HepG2 (cell line): ENCODE results near the gene STMN3. TPM values are rescaled to one million over a fixed set of nuclear protein-coding genes. Genes with fewer than 3 reads are reported as not detected.
A peak's percentile ranks its signal among the peaks of the same experiment; 100 is the strongest.

ENCODE experiments used
- CENPT ChIP-seq: sonication (generic); formaldehyde crosslinking; IDR thresholded peaks from 2 replicates; pipeline ENCODE4 v1.8.0; 2022; ENCODE audit warnings: low read depth, mild to moderate bottlenecking, moderate library complexity, missing genetic modification reagents
- ELF4 ChIP-seq: sonication (generic); formaldehyde crosslinking; IDR thresholded peaks from 2 replicates; pipeline ENCODE4 v1.5.0; 2020; ENCODE audit warnings: missing genetic modification reagents, mild to moderate bottlenecking, moderate library complexity, borderline replicate concordance
- GTF2F1 ChIP-seq: fragments of 150-350 bp; IDR thresholded peaks from 2 replicates; pipeline ENCODE4 v1.6.1; 2014; ENCODE audit warnings: low read length
- NONO ChIP-seq, 2 experiments: fragments of 450-650 bp in 1 of 2; sonication (generic) in 1 of 2; formaldehyde crosslinking in 1 of 2; IDR thresholded peaks in 1 of 2; conservative IDR thresholded peaks in 1 of 2; 2 replicates each; pipeline versions ENCODE4 v1.6.1 to v1.8.0; 2017 to 2022; ENCODE audit warnings: mild to moderate bottlenecking in 1 of 2, missing genetic modification reagents in 1 of 2, moderate library complexity in 1 of 2
- PHF8 ChIP-seq: sonication (generic); formaldehyde crosslinking; IDR thresholded peaks from 2 replicates; pipeline ENCODE4 v1.5.0; 2020; ENCODE audit warnings: missing genetic modification reagents
- RFXAP ChIP-seq: sonication (generic); formaldehyde crosslinking; IDR thresholded peaks from 2 replicates; pipeline ENCODE4 v1.4.0; 2020; ENCODE audit warnings: missing genetic modification reagents, borderline replicate concordance
- SYNCRIP ChIP-seq: fragments of 200-400 bp; formaldehyde crosslinking; IDR thresholded peaks from 2 replicates; pipeline ENCODE4 v1.6.1; 2018; ENCODE audit warnings: mild to moderate bottlenecking, low read depth, low read length; ENCODE audit not compliant: insufficient read depth
- XRCC5 ChIP-seq: fragments of 200-400 bp; formaldehyde crosslinking; optimal IDR thresholded peaks from 2 replicates; pipeline ENCODE3; 2017; ENCODE audit warnings: mild to moderate bottlenecking, low read length
- ZNF317 ChIP-seq: sonication (generic); formaldehyde crosslinking; IDR thresholded peaks from 2 replicates; pipeline ENCODE4 v1.5.0; 2020; ENCODE audit warnings: mild to moderate bottlenecking, missing genetic modification reagents
- ZNF660 ChIP-seq: sonication (generic); formaldehyde crosslinking; IDR thresholded peaks from 2 replicates; pipeline ENCODE4 v1.5.1; 2020; ENCODE audit warnings: mild to moderate bottlenecking, low read depth, missing genetic modification reagents, borderline replicate concordance
- ZNF788 ChIP-seq: sonication (generic); formaldehyde crosslinking; IDR thresholded peaks from 2 replicates; pipeline ENCODE4 v1.5.0; 2020; ENCODE audit warnings: mild to moderate bottlenecking, missing genetic modification reagents, borderline replicate concordance
- ZSCAN30 ChIP-seq: sonication (generic); formaldehyde crosslinking; IDR thresholded peaks from 2 replicates; pipeline ENCODE4 v1.5.0; 2020; ENCODE audit warnings: mild to moderate bottlenecking, missing genetic modification reagents
- polyA plus RNA-seq, 8 experiments: library from polyadenylated mRNA; depleted of rRNA in 3 of 8; stranded (reverse) in 7 of 8; unstranded in 1 of 8; fragments of >200 nt; fragmentation: Illumina TruSeq in 4 of 8; extraction: Trizol in 4 of 8; gene quantifications; 2 replicates each; pipeline versions ENCODE4 v1.2.1 to v1.2.3, GENCODE V29; 2011 to 2016; ENCODE audit warnings: low read depth in 4 of 8, missing spikeins in 1 of 8, mixed read lengths in 1 of 8; ENCODE audit not compliant: insufficient read depth in 1 of 8
- total RNA-seq, 5 experiments: library from RNA; depleted of rRNA; stranded (reverse); fragments of >200 nt; fragmentation: Illumina TruSeq; extraction: Trizol; gene quantifications; 2 replicates each; pipeline ENCODE4 v1.2.3, GENCODE V29; 2016; ENCODE audit warnings: low read depth in 1 of 5
- TF ChIP-seq, protein P1 (sequence below): sonication (generic); formaldehyde crosslinking; IDR thresholded peaks from 2 replicates; pipeline ENCODE4 v1.4.0; 2020; ENCODE audit warnings: missing genetic modification reagents
- TF ChIP-seq, protein P2 (sequence below): IDR thresholded peaks from 2 replicates; pipeline ENCODE4 v1.6.1; 2016; ENCODE audit warnings: missing genetic modification reagents, missing compliant biosample characterization
- TF ChIP-seq, protein P3 (sequence below): sonication (generic); formaldehyde crosslinking; IDR thresholded peaks from 2 replicates; pipeline ENCODE4 v1.5.1; 2020; ENCODE audit warnings: mild to moderate bottlenecking, missing genetic modification reagents, borderline replicate concordance

STMN3 gene
- total and polyA plus RNA-seq, 2 of the 13 experiments (the other 11 are each of a cell fraction or from before 2014, with no cell fraction given), result 21.0 to 48.3 TPM

DNA sequence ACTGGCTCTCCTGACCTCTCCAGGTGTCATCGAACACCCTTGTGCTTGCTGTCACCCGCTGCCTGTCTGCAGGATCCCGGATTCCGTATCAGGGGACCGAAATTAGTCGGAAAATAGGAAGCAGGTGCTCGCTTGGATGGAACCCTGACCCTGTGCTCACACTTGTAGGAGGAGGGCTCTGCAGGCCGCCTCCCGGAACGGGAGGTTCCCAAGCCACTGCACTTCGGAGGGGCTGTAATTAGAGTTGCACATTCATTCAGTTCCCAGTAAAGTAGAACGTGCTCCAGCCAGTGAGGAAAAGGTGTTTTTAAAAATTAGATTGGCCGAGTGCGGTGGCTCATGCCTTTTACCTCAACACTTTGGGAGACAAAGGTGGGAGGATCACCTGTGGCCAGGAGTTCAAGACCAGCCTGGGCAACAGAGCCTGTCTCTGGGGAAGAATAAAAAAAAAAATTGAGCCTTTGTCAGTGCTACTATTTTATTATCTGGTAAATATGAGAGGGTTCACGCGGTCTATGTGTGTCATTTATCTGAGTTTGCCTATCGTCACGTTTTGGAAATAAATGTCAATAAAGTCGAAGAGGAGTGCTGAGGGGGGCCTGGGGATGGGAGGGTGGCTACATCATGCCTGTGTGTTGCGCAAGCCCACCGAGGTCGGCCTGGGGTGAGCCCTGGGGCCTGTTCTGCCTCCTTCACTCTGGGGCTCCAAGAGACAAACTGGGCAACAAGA lies 24.8 kb downstream of the STMN3 start (continued):
- TF ChIP-seq, protein P1, sequence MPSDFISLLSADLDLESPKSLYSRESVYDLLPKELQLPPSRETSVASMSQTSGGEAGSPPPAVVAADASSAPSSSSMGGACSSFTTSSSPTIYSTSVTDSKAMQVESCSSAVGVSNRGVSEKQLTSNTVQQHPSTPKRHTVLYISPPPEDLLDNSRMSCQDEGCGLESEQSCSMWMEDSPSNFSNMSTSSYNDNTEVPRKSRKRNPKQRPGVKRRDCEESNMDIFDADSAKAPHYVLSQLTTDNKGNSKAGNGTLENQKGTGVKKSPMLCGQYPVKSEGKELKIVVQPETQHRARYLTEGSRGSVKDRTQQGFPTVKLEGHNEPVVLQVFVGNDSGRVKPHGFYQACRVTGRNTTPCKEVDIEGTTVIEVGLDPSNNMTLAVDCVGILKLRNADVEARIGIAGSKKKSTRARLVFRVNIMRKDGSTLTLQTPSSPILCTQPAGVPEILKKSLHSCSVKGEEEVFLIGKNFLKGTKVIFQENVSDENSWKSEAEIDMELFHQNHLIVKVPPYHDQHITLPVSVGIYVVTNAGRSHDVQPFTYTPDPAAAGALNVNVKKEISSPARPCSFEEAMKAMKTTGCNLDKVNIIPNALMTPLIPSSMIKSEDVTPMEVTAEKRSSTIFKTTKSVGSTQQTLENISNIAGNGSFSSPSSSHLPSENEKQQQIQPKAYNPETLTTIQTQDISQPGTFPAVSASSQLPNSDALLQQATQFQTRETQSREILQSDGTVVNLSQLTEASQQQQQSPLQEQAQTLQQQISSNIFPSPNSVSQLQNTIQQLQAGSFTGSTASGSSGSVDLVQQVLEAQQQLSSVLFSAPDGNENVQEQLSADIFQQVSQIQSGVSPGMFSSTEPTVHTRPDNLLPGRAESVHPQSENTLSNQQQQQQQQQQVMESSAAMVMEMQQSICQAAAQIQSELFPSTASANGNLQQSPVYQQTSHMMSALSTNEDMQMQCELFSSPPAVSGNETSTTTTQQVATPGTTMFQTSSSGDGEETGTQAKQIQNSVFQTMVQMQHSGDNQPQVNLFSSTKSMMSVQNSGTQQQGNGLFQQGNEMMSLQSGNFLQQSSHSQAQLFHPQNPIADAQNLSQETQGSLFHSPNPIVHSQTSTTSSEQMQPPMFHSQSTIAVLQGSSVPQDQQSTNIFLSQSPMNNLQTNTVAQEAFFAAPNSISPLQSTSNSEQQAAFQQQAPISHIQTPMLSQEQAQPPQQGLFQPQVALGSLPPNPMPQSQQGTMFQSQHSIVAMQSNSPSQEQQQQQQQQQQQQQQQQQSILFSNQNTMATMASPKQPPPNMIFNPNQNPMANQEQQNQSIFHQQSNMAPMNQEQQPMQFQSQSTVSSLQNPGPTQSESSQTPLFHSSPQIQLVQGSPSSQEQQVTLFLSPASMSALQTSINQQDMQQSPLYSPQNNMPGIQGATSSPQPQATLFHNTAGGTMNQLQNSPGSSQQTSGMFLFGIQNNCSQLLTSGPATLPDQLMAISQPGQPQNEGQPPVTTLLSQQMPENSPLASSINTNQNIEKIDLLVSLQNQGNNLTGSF (CRISPR knock-in tag), result peak; percentile 92
- 0 out of 2 replicates have a peak, but pooled peaks have one; percentile 46 for TF ChIP-seq ZSCAN30 (CRISPR knock-in tag)
- TF ChIP-seq, protein P2, sequence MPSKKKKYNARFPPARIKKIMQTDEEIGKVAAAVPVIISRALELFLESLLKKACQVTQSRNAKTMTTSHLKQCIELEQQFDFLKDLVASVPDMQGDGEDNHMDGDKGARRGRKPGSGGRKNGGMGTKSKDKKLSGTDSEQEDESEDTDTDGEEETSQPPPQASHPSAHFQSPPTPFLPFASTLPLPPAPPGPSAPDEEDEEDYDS (CRISPR knock-in tag), result peak; percentile 65
- no peak for TF ChIP-seq CENPT (CRISPR knock-in tag)
- peak; percentile 99 for TF ChIP-seq ZNF788 (CRISPR knock-in tag)
- peak; percentile 64; the same call in 1 of the 2 replicates for TF ChIP-seq ELF4 (CRISPR knock-in tag)
- TF ChIP-seq RFXAP (CRISPR knock-in tag), result peak; percentile 88
- no peak for TF ChIP-seq GTF2F1
- TF ChIP-seq, protein P3, sequence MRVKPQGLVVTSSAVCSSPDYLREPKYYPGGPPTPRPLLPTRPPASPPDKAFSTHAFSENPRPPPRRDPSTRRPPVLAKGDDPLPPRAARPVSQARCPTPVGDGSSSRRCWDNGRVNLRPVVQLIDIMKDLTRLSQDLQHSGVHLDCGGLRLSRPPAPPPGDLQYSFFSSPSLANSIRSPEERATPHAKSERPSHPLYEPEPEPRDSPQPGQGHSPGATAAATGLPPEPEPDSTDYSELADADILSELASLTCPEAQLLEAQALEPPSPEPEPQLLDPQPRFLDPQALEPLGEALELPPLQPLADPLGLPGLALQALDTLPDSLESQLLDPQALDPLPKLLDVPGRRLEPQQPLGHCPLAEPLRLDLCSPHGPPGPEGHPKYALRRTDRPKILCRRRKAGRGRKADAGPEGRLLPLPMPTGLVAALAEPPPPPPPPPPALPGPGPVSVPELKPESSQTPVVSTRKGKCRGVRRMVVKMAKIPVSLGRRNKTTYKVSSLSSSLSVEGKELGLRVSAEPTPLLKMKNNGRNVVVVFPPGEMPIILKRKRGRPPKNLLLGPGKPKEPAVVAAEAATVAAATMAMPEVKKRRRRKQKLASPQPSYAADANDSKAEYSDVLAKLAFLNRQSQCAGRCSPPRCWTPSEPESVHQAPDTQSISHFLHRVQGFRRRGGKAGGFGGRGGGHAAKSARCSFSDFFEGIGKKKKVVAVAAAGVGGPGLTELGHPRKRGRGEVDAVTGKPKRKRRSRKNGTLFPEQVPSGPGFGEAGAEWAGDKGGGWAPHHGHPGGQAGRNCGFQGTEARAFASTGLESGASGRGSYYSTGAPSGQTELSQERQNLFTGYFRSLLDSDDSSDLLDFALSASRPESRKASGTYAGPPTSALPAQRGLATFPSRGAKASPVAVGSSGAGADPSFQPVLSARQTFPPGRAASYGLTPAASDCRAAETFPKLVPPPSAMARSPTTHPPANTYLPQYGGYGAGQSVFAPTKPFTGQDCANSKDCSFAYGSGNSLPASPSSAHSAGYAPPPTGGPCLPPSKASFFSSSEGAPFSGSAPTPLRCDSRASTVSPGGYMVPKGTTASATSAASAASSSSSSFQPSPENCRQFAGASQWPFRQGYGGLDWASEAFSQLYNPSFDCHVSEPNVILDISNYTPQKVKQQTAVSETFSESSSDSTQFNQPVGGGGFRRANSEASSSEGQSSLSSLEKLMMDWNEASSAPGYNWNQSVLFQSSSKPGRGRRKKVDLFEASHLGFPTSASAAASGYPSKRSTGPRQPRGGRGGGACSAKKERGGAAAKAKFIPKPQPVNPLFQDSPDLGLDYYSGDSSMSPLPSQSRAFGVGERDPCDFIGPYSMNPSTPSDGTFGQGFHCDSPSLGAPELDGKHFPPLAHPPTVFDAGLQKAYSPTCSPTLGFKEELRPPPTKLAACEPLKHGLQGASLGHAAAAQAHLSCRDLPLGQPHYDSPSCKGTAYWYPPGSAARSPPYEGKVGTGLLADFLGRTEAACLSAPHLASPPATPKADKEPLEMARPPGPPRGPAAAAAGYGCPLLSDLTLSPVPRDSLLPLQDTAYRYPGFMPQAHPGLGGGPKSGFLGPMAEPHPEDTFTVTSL (CRISPR knock-in tag), result peak; percentile 60; the same call in 1 of the 2 replicates
- no peak for TF ChIP-seq ZNF660
- peak; percentile 100 for TF ChIP-seq XRCC5
- peak; percentile 87 for TF ChIP-seq PHF8 (CRISPR knock-in tag)
- peak; percentile 86; the same call in 1 of the 2 replicates for TF ChIP-seq ZNF317 (CRISPR knock-in tag)
- no peak for TF ChIP-seq NONO (IDR thresholded peaks at IDR 0.05)
- peak; percentile 61; the same call in 1 of the 2 replicates for TF ChIP-seq NONO (CRISPR knock-in tag; conservative IDR thresholded peaks at IDR 0.05)
- no peak for TF ChIP-seq SYNCRIP
